SK-N-SH treated with all-trans-retinoic acid at 6 μM for 48 hours (cell line): ENCODE results near the gene TRPV4.

Experiments used
- ARNTL ChIP-seq: fragments of 450-650 bp; formaldehyde crosslinking; IDR thresholded peaks from 2 replicates; pipeline ENCODE4 v1.5.0; 2020; ENCODE audit warnings: low read depth, mild to moderate bottlenecking, moderate library complexity, borderline replicate concordance
- RARB ChIP-seq: fragments of 250-450 bp; sonication (Bioruptor Pico); IDR thresholded peaks from 2 replicates; pipeline ENCODE4 v1.8.0; 2021; ENCODE audit warnings: mild to moderate bottlenecking, moderate library complexity

DNA sequence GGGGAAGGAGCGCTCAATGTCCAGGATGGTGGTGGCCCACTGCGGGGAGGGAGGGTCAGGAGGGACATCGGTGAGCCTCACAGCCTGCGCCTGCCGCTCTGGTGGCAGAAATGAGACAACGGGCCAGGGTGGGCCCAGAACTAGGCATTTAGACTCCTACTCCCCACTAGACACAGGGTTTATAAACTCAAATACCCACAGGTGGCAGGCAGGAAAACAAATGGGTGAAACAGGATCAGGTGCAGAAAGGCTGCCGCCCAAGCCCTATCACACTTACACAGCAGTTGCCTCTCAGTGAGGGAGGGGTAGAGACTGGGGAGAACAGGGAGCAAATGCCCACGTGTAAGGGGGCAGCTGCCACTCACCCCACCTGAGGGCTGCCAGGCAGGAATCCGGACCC is 46.4 kb downstream of the TRPV4 start:
- no peak for TF ChIP-seq ARNTL (CRISPR knock-in tag)
- no peak for TF ChIP-seq RARB (CRISPR knock-in tag)
